ENCODE results near the gene GABRB1.

- no peak for TF ChIP-seq USF2 (IDR thresholded peaks at IDR 0.05)
- no peak for TF ChIP-seq POLR2AphosphoS2 (conservative IDR thresholded peaks at IDR 0.05; ENCODE audit: low read length)
- no peak for TF ChIP-seq NFE2L2 (conservative IDR thresholded peaks at IDR 0.05; ENCODE audit: low read length)
- TF ChIP-seq CTCF (IDR thresholded peaks at IDR 0.05) = no peak
- TF ChIP-seq RNF2 (IDR thresholded peaks at IDR 0.05; ENCODE audit: borderline replicate concordance, low read depth) = no peak
- TF ChIP-seq PBX3 (IDR thresholded peaks at IDR 0.05) = no peak
- no peak for TF ChIP-seq E2F6 (IDR thresholded peaks at IDR 0.05; ENCODE audit: borderline replicate concordance, low read depth)
- TF ChIP-seq POLR2A (IDR thresholded peaks at IDR 0.05; ENCODE audit: low read length) = no peak
- no peak for TF ChIP-seq BHLHE40 (IDR thresholded peaks at IDR 0.05; ENCODE audit: low read depth, low read length)
- no peak for TF ChIP-seq HEYL (CRISPR knock-in tag; IDR thresholded peaks at IDR 0.05)
- TF ChIP-seq CBX2 (IDR thresholded peaks at IDR 0.05; ENCODE audit: borderline replicate concordance, low read depth) = no peak
- TF ChIP-seq JUNB (IDR thresholded peaks at IDR 0.05) = no peak
- no peak for TF ChIP-seq HMGXB4 (CRISPR knock-in tag; IDR thresholded peaks at IDR 0.05; ENCODE audit: borderline replicate concordance)
Observed at GRCh38 chr4:47413521-47413920, 382.2 kb downstream of the GABRB1 start.
